COLO668 (cell line): ENCODE results near the gene COMMD7.

Source experiments
- DNase-seq: peaks from one replicate; lab custom pipeline; 2025; ENCODE audit not compliant: unreplicated experiment; lab: John Stamatoyannopoulos, UW

The COMMD7 gene

GRCh38 chr20:32652739-32653526 lies 90.3 kb downstream of the COMMD7 start:
- peak; percentile 80 for DNase-seq
